B cell (primary cell): Measurements from ENCODE around the gene ANO2.

Experiments used
- CTCF ChIP-seq: fragments of 200-600 bp; IDR thresholded peaks from one replicate; pipeline ENCODE4 v1.8.0; 2022; ENCODE audit warnings: antibody characterized with exemption, mild to moderate bottlenecking
- EZH2 ChIP-seq: IDR thresholded peaks from 2 replicates; pipeline ENCODE4 v1.6.1; 2012; ENCODE audit warnings: borderline replicate concordance, low read depth, mild to moderate bottlenecking, moderate library complexity, low read length; ENCODE audit not compliant: insufficient read depth, poor library complexity, severe bottlenecking

GRCh38 chr12:5643266-5643665, 301.8 kb downstream of the ANO2 start:
- no peak for TF ChIP-seq CTCF
- no peak for TF ChIP-seq EZH2
